ENCODE results near the gene ZNF318. TPM values are rescaled to one million over a fixed set of nuclear protein-coding genes. Genes with fewer than 3 reads are reported as not detected.

ZNF318 gene
- polyA plus RNA-seq, 1 donor: 14.2 TPM

Other genes starting within 250 kb of the ZNF318 start
- gene SRF, start 198.4 kb downstream of the ZNF318 start, polyA plus RNA-seq (ENCODE audit: insufficient read length): 57.1 TPM
- gene CUL9, start 187.5 kb downstream of the ZNF318 start, polyA plus RNA-seq (ENCODE audit: insufficient read length): 17.8 TPM
- 15.2 TPM for gene DNPH1, start 140.2 kb downstream of the ZNF318 start, polyA plus RNA-seq (ENCODE audit: insufficient read length)
- 0.04 TPM for gene TTBK1, start 126.2 kb downstream of the ZNF318 start, polyA plus RNA-seq (ENCODE audit: insufficient read length)
- gene SLC22A7, start 71.4 kb downstream of the ZNF318 start, polyA plus RNA-seq (ENCODE audit: insufficient read length): not detected
- gene CRIP3, start 60.8 kb downstream of the ZNF318 start, polyA plus RNA-seq (ENCODE audit: insufficient read length): 1.7 TPM
- 14.7 TPM for gene ABCC10, start 57.9 kb upstream of the ZNF318 start, polyA plus RNA-seq (ENCODE audit: insufficient read length)
- gene DLK2, start 85.9 kb upstream of the ZNF318 start, polyA plus RNA-seq (ENCODE audit: insufficient read length): 2.8 TPM
- gene TJAP1, start 107.9 kb upstream of the ZNF318 start, polyA plus RNA-seq (ENCODE audit: insufficient read length): 28.2 TPM
- gene LRRC73, start 140.7 kb upstream of the ZNF318 start, polyA plus RNA-seq (ENCODE audit: insufficient read length): 0.16 TPM
- 80.7 TPM for gene YIPF3, start 147.3 kb upstream of the ZNF318 start, polyA plus RNA-seq (ENCODE audit: insufficient read length)
- gene POLR1C, start 147.4 kb upstream of the ZNF318 start, polyA plus RNA-seq (ENCODE audit: insufficient read length): 14.3 TPM
- gene XPO5, start 206.4 kb upstream of the ZNF318 start, polyA plus RNA-seq (ENCODE audit: insufficient read length): 25.7 TPM
- gene POLH, start 206.5 kb upstream of the ZNF318 start, polyA plus RNA-seq (ENCODE audit: insufficient read length): 10.1 TPM